ENCODE data around the gene CHGA.

The CHGA gene

GRCh38 chr14:92906420-92906819, 16.5 kb upstream of the CHGA start:
- DNase-seq: no peak

- no peak for DNase-seq
Measured at GRCh38 chr14:92906823-92907222, 16.1 kb upstream of the CHGA start.

GRCh38 chr14:92907316-92907911, 15.5 kb upstream of the CHGA start:
- DNase-seq: no peak

GRCh38 chr14:92914087-92914656, 8.8 kb upstream of the CHGA start:
- DNase-seq: no peak

- DNase-seq: no peak
Measured at GRCh38 chr14:92916201-92916600, 6.7 kb upstream of the CHGA start.

GRCh38 chr14:92917041-92917940, 5.7 kb upstream of the CHGA start:
- DNase-seq: no peak

GRCh38 chr14:92917956-92918355, 5.0 kb upstream of the CHGA start:
- DNase-seq: no peak

GRCh38 chr14:92920001-92920400, 2.9 kb upstream of the CHGA start:
- DNase-seq: no peak

- no peak for DNase-seq
Measured at GRCh38 chr14:92922155-92922735, 705 bp upstream of the CHGA start.

- no peak for DNase-seq
Measured at GRCh38 chr14:92923744-92924103, 774 bp downstream of the CHGA start.

GRCh38 chr14:92924247-92924646, 1.3 kb downstream of the CHGA start:
- DNase-seq: no peak

GRCh38 chr14:92925446-92925845, 2.5 kb downstream of the CHGA start:
- no peak for DNase-seq

GRCh38 chr14:92926180-92926845, 3.4 kb downstream of the CHGA start:
- DNase-seq: no peak

GRCh38 chr14:92926931-92927330, 4.0 kb downstream of the CHGA start:
- no peak for DNase-seq

- DNase-seq: no peak
Measured at GRCh38 chr14:92927349-92928257, 4.7 kb downstream of the CHGA start.

GRCh38 chr14:92928258-92928629, 5.3 kb downstream of the CHGA start:
- no peak for DNase-seq

GRCh38 chr14:92928961-92929688, 6.2 kb downstream of the CHGA start:
- DNase-seq: no peak

- DNase-seq: no peak
Measured at GRCh38 chr14:92929689-92930608, 7.0 kb downstream of the CHGA start.

GRCh38 chr14:92930737-92931602, 8.0 kb downstream of the CHGA start:
- DNase-seq: no peak

Measured in GOT3 (cell line).